NCI-H2107 treated with DMSO at 0.1 percent for 48 hours (cell line): ENCODE data around the gene UBAC2.
A peak's percentile ranks its signal among the peaks of the same experiment; 100 is the strongest.

Source experiments
- DNase-seq: peaks from one replicate; lab custom pipeline; 2025; ENCODE audit not compliant: unreplicated experiment; lab: John Stamatoyannopoulos, UW

UBAC2 gene

DNA sequence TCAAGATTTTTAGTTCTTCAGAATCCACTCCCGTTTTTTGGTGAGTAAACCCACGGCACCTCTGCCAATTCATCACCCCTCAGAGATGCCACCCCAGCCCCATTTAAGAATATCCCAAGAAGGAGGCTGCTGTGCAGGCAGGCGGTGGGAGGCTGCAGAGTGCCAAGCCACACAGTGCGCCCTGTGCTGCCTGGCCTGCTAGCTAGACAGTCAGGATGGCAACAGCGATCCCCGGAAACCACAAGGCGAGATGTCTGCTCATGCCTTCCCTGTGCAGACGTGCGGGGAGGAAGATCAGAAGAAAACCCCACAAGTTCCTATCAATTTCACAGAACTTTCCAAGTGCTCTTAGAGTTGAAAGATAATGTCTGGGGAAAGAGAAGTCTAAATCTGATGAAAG lies 171.3 kb downstream of the UBAC2 start:
- DNase-seq = no peak

DNA sequence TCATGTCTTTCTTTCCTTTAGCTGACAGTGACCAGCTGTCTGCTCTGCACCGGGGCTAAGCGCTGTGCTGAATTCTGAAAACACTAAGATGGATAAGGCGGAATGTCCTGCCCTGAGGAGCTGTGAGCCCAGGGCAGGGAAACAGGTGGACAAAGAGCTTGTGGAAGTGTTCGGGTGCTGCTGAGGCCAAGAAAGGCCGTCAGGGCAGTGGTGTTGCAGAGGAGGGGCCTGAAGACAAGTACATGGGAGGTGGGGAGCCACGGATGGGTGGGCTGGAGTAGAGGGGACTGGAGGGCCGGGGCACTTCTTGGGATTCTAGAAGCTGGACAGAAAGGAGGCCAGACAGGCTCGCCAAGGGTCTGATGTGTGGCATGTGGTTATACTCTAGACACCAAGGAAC lies 172.8 kb downstream of the UBAC2 start:
- DNase-seq = no peak

- no peak for DNase-seq
Observed at GRCh38 chr13:99374169-99374991, 173.7 kb downstream of the UBAC2 start.

- no peak for DNase-seq
Observed at GRCh38 chr13:99374994-99375737, 174.5 kb downstream of the UBAC2 start.

GRCh38 chr13:99375738-99376080 lies 175.1 kb downstream of the UBAC2 start:
- DNase-seq = no peak

- no peak for DNase-seq
Observed at GRCh38 chr13:99376132-99376531, 175.5 kb downstream of the UBAC2 start.

GRCh38 chr13:99376924-99377323 lies 176.3 kb downstream of the UBAC2 start:
- DNase-seq = no peak

DNA sequence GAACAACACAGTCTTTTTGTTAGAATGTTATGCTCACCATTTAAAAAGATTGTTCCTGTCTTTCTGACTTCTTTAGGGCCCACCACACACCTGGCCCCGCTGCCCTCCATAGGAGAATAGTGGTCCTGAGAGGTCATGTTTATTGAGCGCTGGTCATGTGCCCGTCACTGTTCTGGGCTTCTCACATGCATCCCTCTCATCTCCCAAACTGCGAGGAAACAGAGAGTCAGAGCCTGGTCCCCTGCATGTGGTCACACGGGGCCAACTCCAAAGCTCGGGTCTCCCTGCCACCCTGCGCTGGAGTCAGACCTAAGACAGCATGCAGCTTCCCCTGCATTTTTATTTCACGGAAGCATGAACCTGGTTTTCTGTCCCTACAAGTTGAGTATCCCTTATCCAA lies 177.0 kb downstream of the UBAC2 start:
- DNase-seq = no peak

- DNase-seq = no peak
Observed at GRCh38 chr13:99378985-99379733, 178.5 kb downstream of the UBAC2 start.

DNA sequence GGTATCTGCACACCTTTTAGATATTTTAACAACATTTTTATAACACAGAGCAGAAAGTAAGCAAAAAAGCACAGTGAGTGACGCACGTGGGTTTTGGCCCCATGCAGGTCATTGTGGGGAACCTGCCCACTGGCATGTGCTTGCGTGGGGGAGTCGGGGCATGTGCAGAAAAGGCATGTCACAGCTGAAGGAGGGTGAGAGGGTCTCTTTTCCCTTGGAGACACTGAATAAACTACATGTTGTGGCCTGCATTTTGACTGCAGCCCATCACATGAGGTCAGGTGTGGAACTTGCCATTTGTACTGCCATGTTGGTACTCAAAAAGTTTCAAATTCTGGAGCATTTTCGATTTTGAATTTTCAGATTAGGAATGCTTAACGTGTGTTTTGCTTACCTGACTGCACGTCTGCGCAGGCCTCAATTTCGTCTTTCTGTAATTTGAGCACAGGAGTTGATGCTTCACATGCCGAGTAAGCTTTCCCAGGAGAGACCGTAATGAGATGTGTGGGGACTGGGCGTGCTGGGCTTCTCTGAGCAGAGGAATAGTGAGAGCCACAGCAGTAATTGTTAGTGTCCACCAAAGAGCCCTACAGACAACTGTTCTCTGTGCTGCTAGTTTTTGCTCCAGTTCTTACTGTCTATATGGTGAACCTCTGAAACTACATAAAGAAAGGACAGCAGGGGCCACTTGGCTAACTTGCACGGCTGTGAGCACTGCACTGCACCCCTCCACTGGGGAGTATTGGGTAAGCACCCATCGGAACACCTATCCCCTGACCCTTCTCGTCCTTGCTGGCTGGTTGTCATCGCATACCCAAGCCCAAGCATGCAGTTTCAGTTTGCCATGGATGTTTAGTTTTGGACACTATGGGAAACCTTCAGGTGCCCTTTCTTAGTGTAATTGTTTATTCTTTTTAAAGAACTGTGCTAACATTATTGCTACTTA lies 179.5 kb downstream of the UBAC2 start:
- peak; percentile 67 for DNase-seq

DNA sequence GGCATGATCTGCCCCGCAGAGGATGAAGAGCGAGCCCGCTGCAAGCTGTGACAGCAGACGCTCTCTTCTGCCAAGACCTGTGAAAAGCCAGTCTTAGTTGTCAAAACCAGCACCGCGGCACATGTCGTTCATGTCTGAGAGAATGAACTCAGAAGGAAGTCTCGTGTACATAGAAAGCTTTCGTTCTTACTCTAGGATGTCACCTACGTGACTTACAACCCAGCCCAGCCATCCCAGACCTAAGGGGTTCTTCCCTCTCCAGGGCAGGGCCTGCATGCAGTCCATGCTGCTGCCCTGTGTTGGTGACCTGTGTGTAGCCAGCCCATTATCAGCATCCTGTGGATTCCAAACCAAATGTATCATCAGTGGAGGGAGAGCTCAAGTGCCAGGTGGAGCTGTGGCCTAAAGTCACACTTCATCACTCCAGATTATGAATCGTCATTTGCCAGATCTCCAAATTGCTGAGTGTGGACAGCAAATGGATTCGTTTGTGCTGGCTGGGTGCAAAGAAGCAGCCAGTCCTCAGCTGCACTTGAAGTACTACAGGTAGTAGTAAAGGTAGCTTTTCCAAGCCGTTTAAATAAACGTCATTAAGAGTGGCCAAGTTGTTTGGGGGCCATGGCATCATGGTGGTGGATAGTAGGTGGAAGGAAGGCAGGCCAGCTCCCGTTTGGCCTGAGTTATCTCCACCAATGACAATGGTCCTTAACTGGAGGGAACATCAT lies 180.4 kb downstream of the UBAC2 start:
- no peak for DNase-seq

- no peak for DNase-seq
Observed at GRCh38 chr13:99381766-99382165, 181.1 kb downstream of the UBAC2 start.

GRCh38 chr13:99382428-99383133 lies 181.9 kb downstream of the UBAC2 start:
- DNase-seq = no peak

DNA sequence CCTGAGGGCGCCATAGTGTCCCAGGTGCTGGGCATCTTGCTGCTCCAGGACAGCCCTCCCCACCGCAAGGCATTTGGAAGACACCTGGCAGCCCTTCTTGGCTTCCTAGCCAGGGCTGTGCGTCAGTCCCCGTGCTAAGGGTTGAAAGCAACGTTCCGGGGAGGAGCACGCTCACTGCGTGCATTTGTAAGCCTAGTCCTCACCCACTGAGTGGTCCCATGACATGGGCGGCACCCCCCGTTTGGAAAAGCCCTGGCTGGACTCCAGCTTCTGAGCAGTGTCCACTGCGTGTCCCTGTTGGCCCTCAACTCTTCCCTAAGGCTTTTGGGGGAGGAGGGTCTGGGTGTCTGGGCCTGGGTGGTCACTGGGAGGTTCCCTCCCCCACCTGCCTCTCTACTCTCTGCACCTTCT lies 182.9 kb downstream of the UBAC2 start:
- no peak for DNase-seq

GRCh38 chr13:99383946-99384345 lies 183.3 kb downstream of the UBAC2 start:
- no peak for DNase-seq

- no peak for DNase-seq
Observed at GRCh38 chr13:99384468-99384867, 183.8 kb downstream of the UBAC2 start.

GRCh38 chr13:99385161-99385560 lies 184.5 kb downstream of the UBAC2 start:
- DNase-seq = no peak

DNA sequence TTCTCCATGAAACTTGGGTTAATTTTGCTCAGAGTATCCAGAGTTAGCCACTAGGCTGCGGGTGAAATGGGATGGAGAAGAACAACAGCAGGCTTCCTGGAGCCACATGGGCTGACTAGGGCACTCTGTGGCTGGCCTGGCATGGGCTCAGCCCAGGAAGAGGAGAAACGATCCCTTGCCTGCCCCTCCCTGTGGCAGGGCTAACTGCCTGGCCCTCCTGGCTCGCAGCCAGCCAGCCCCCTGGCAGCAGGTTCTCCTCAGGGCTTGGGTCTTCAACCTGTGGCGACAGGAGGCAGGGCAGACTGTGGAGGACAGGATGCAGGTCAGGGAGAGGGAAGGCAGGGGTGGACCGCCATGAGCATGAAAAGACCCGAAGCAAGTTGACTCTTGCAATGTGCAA lies 185.3 kb downstream of the UBAC2 start:
- DNase-seq = no peak

DNA sequence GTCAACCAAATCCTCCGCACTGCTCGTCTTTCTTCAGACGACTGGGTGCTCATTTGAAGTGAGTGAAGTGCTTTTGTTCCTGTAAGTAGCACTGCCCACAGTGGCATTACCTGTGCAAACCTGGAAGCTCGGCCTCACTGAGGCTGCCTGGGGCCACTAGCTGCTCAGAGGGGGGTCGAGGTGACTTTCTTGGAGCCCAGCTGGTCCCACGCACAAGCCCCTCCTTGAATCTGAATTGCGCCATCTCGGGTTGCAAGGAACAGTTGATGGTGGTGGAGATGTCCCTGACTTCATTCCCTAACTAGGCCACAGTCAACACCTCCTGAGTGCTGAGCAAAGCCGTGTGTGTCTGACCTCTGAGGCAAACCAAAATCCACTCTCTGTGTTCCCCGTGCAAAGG lies 185.8 kb downstream of the UBAC2 start:
- peak; percentile 41 for DNase-seq
